Activated effector memory CD4-positive, alpha-beta T cell treated with anti-CD3 and anti-CD28 coated beads, Interleukin-2, amount 50 U/mL, for 16 hours (primary cell): ENCODE results near the gene RAB39B.
"Not testable (repeated sequence)": the region's sequence is repeated elsewhere in the genome, so short reads cannot be mapped to it uniquely, and the experiment has no call there.

Experiments
- DNase-seq: peaks from one replicate; pipeline ENCODE4 v3.0.0-alpha.2; 2020

Gene RAB39B

GRCh38 chrX:155263854-155264628, at the start of gene RAB39B:
Gene RAB39B (minus strand): TSS chrX:155264491. CDS start chrX:155264288, 203 bp downstream.
- peak; percentile 89 for DNase-seq

- DNase-seq: no peak
Measured at GRCh38 chrX:155313766-155314165, 49.5 kb upstream of the RAB39B start.

- DNase-seq: no peak
Measured at GRCh38 chrX:155293771-155294170, 29.5 kb upstream of the RAB39B start.

- DNase-seq: no peak
Measured at GRCh38 chrX:155279873-155280272, 15.6 kb upstream of the RAB39B start.

GRCh38 chrX:155270969-155271368, 6.7 kb upstream of the RAB39B start:
- no peak for DNase-seq

- DNase-seq: not testable (repeated sequence)
Measured at GRCh38 chrX:155267995-155268394, 3.7 kb upstream of the RAB39B start.

- no peak for DNase-seq
Measured at GRCh38 chrX:155266439-155266838, 2.1 kb upstream of the RAB39B start.

- DNase-seq: no peak
Measured at GRCh38 chrX:155262970-155263754, 1.1 kb downstream of the RAB39B start.

- no peak for DNase-seq
Measured at GRCh38 chrX:155259752-155260151, 4.5 kb downstream of the RAB39B start.

- DNase-seq: no peak
Measured at GRCh38 chrX:155251391-155251790, 12.9 kb downstream of the RAB39B start.

- no peak for DNase-seq
Measured at GRCh38 chrX:155247497-155247896, 16.8 kb downstream of the RAB39B start.

GRCh38 chrX:155246748-155247147, 17.5 kb downstream of the RAB39B start:
- DNase-seq: no peak

- no peak for DNase-seq
Measured at GRCh38 chrX:155242300-155242699, 22.0 kb downstream of the RAB39B start.

GRCh38 chrX:155237719-155238118, 26.6 kb downstream of the RAB39B start:
- DNase-seq: no peak

- no peak for DNase-seq
Measured at GRCh38 chrX:155235891-155236290, 28.4 kb downstream of the RAB39B start.

GRCh38 chrX:155231163-155231562, 33.1 kb downstream of the RAB39B start:
- DNase-seq: no peak

- DNase-seq: no peak
Measured at GRCh38 chrX:155225774-155226173, 38.5 kb downstream of the RAB39B start.

- not testable (repeated sequence) for DNase-seq
Measured at GRCh38 chrX:155223746-155224145, 40.5 kb downstream of the RAB39B start.

GRCh38 chrX:155221351-155221750, 42.9 kb downstream of the RAB39B start:
- no peak for DNase-seq

GRCh38 chrX:155218777-155219176, 45.5 kb downstream of the RAB39B start:
- DNase-seq: no peak

- DNase-seq: no peak
Measured at GRCh38 chrX:155216940-155217440, 47.3 kb downstream of the RAB39B start.

GRCh38 chrX:155216179-155216939, 47.9 kb downstream of the RAB39B start, which contains the start of gene VBP1:
Gene VBP1 (plus strand): TSS chrX:155216460. CDS start chrX:155216483, 23 bp downstream.
- peak; percentile 95 for DNase-seq
